Hepatocyte (in vitro differentiated cells): Measurements from ENCODE around the gene RAB6A.

Experiments used
- EZH2 ChIP-seq: fragments of 200-600 bp; sonication (generic); IDR thresholded peaks from 2 replicates; pipeline ENCODE4 v1.6.1; 2016; ENCODE audit warnings: antibody characterized with exemption, mild to moderate bottlenecking, borderline replicate concordance
- TF ChIP-seq, protein P1 (sequence below): fragments of 200-600 bp; sonication (generic); IDR thresholded peaks from 2 replicates; pipeline ENCODE4 v1.5.1; 2016; ENCODE audit warnings: antibody characterized with exemption, mild to moderate bottlenecking; ENCODE audit not compliant: poor library complexity

DNA sequence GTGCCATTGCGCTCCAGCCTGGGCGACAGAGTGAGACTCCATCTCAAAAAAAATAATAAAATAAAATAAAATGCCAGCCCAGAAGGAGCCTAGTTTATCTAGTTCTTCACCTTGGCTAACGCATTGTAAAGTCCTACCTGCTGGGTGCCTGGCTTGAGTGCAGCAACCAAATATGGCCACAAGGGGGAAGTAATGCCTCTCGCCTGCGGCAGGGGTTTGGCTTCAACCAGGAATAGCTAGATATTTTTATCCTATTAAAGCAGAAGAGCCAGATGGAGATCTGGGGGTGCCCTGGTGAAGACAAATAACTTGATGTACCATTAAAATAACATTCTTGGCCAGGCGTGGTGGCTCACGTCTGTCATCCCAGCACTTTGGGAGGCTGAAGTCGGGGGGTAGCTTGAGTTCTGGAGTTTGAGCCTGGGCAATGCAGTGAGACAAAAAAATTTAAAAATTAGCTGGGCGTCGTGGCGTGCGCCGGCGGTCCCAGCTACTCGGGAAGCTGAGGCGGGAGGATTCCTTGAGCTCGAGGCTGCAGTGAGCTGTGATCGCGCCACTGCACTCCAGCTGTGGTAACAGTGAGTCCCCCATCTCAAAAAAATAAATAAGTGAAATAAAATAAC lies 135.1 kb downstream of the RAB6A start:
- TF ChIP-seq, protein P1, sequence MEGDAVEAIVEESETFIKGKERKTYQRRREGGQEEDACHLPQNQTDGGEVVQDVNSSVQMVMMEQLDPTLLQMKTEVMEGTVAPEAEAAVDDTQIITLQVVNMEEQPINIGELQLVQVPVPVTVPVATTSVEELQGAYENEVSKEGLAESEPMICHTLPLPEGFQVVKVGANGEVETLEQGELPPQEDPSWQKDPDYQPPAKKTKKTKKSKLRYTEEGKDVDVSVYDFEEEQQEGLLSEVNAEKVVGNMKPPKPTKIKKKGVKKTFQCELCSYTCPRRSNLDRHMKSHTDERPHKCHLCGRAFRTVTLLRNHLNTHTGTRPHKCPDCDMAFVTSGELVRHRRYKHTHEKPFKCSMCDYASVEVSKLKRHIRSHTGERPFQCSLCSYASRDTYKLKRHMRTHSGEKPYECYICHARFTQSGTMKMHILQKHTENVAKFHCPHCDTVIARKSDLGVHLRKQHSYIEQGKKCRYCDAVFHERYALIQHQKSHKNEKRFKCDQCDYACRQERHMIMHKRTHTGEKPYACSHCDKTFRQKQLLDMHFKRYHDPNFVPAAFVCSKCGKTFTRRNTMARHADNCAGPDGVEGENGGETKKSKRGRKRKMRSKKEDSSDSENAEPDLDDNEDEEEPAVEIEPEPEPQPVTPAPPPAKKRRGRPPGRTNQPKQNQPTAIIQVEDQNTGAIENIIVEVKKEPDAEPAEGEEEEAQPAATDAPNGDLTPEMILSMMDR, result peak; percentile 92
- no peak for TF ChIP-seq EZH2
